ENCODE measurements around the gene VTI1A. TPM values are rescaled to one million over a fixed set of nuclear protein-coding genes. Genes with fewer than 3 reads are reported as not detected.

The VTI1A gene
- total RNA-seq, 1 experiment from 2014 or later: 22.0 TPM

DNA sequence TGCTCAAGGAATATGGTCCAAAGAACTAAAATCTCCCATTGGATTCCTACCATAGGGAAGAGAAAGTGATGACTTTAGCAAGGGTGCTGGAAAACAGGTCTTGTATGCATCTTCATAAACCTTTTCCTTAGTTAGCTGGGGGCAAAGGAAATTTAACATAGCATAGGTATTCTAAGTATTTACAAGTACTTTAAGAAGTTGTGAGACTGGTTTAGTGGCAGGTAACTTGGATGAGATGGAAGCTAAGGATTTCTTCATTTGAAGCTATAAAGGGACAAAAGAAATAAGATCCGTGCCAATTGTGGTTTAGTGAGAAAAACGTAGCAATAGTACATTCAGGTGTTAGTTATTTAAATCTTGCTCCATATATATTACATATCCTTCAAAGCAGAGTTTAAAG is 319.6 kb downstream of the VTI1A start:
- Histone ChIP-seq H2BK20ac (ENCODE audit: low read depth, low read length, poor library complexity, severe bottlenecking) (no peak overlapping the region), H4K20me1 (ENCODE audit: control insufficient read depth, insufficient read depth, insufficient read length) (no peaks in the 10 kb centered on the region), H3K23ac (ENCODE audit: insufficient read length, low read depth, low read length) (no peak overlapping the region), H3T11ph (ENCODE audit: low read length) (no peak overlapping the region), H3K9me3 (ENCODE audit: control insufficient read depth, low read depth, low read length) (no peaks in the 10 kb centered on the region), H4K8ac (replicated peaks; ENCODE audit: insufficient read length, low read depth, low read length) (no peak overlapping the region), H3K56ac (ENCODE audit: insufficient read length, low read depth, low read length) (no peak overlapping the region), H2BK15ac (ENCODE audit: low read depth, low read length) (no peak overlapping the region), H3K27me3 (ENCODE audit: insufficient read depth, low read length) (no peaks in the 10 kb centered on the region), H3K4me1 (ENCODE audit: insufficient read depth, low read length) (peaks cover 10% of the 10 kb centered on the region), H2AFZ (ENCODE audit: low read length) (no peak overlapping the region), H3K14ac (ENCODE audit: insufficient read depth, low read length) (no peak overlapping the region), H3K79me2 (ENCODE audit: insufficient read depth, low read length) (no peaks in the 10 kb centered on the region), H4K91ac (ENCODE audit: insufficient read length, low read depth, low read length) (no peak overlapping the region), H3K9ac (ENCODE audit: extremely low read depth, insufficient read length, low read length) (no peak overlapping the region), H3K4me2 (ENCODE audit: insufficient read depth, insufficient read length, low read length) (no peak overlapping the region), H3K27ac (ENCODE audit: insufficient read length, low read depth, low read length) (no peak overlapping the region), H4K5ac (ENCODE audit: insufficient read length, low read depth, low read length) (no peak overlapping the region), H2BK5ac (ENCODE audit: insufficient read length, low read length) (no peak overlapping the region), H2AK5ac (ENCODE audit: insufficient read length, low read length) (no peak overlapping the region), H2BK12ac (ENCODE audit: insufficient read length, low read depth, low read length) (no peak overlapping the region), H3K4ac (ENCODE audit: low read depth, low read length) (no peak overlapping the region), H3K79me1 (ENCODE audit: insufficient read depth, low read depth, low read length, poor library complexity, severe bottlenecking) (no peaks in the 10 kb centered on the region), H3K23me2 (ENCODE audit: insufficient read length, low read depth, low read length, poor library complexity, severe bottlenecking) (no peaks in the 10 kb centered on the region), H2BK120ac (ENCODE audit: low read depth, low read length, poor library complexity, severe bottlenecking) (no peak overlapping the region), H3K18ac (ENCODE audit: insufficient read length, low read depth, low read length) (no peak overlapping the region)
- no peak for DNase-seq
- H3K36me3 Mint-ChIP-seq (ENCODE audit: insufficient read depth in 1 of 3, low read depth in 3 of 3): peaks cover 0 to 9% (median 2%) of the 10 kb centered on the region in 3 experiments; a peak in 4 of 7 replicates
- no peak overlapping the region for H3K27ac Mint-ChIP-seq
- WGBS (ENCODE audit: extremely low coverage, insufficient read length, low lambda C conversion rate): no CpG with 5 or more reads among the region's 2 CpGs
- TF ChIP-seq, protein P1, sequence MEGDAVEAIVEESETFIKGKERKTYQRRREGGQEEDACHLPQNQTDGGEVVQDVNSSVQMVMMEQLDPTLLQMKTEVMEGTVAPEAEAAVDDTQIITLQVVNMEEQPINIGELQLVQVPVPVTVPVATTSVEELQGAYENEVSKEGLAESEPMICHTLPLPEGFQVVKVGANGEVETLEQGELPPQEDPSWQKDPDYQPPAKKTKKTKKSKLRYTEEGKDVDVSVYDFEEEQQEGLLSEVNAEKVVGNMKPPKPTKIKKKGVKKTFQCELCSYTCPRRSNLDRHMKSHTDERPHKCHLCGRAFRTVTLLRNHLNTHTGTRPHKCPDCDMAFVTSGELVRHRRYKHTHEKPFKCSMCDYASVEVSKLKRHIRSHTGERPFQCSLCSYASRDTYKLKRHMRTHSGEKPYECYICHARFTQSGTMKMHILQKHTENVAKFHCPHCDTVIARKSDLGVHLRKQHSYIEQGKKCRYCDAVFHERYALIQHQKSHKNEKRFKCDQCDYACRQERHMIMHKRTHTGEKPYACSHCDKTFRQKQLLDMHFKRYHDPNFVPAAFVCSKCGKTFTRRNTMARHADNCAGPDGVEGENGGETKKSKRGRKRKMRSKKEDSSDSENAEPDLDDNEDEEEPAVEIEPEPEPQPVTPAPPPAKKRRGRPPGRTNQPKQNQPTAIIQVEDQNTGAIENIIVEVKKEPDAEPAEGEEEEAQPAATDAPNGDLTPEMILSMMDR (conservative IDR thresholded peaks at IDR 0.05): no peak
- H3K4me3 Mint-ChIP-seq: no peak overlapping the region
- H3K27me3 Mint-ChIP-seq (ENCODE audit: low read depth): no peaks in the 10 kb centered on the region
- peaks cover 30 to 33% of the 10 kb centered on the region in 2 experiments for H3K4me1 Mint-ChIP-seq
- H3K9me3 Mint-ChIP-seq: peaks cover 0 to 2% of the 10 kb centered on the region in 2 experiments; a peak in 2 of 5 replicates

All from H9 (cell line).